ENCODE data around the gene NEK6.

The NEK6 gene

GRCh38 chr9:124331580-124331979 lies 73.8 kb downstream of the NEK6 start:
- H3K4me3 ChIP-seq (ENCODE audit: low read length): no peak overlapping the region
- no peaks in the 10 kb centered on the region for H3K4me1 ChIP-seq (ENCODE audit: control insufficient read depth, insufficient read depth, low read length)
- no CpG with 5 or more reads among the region's 11 CpGs for WGBS (ENCODE audit: insufficient coverage, insufficient read length)
- H3K27ac ChIP-seq (ENCODE audit: low read length): no peak overlapping the region
- H3K9me3 ChIP-seq (ENCODE audit: control insufficient read depth, insufficient read depth, low read length): no peaks in the 10 kb centered on the region
- H3K27me3 ChIP-seq (ENCODE audit: control insufficient read depth, insufficient read depth, low read length): no peaks in the 10 kb centered on the region
- DNase-seq (ENCODE audit: low read depth, low spot score): no peak
- H3K36me3 ChIP-seq (ENCODE audit: control insufficient read depth, insufficient read depth, low read length): no peaks in the 10 kb centered on the region

DNA sequence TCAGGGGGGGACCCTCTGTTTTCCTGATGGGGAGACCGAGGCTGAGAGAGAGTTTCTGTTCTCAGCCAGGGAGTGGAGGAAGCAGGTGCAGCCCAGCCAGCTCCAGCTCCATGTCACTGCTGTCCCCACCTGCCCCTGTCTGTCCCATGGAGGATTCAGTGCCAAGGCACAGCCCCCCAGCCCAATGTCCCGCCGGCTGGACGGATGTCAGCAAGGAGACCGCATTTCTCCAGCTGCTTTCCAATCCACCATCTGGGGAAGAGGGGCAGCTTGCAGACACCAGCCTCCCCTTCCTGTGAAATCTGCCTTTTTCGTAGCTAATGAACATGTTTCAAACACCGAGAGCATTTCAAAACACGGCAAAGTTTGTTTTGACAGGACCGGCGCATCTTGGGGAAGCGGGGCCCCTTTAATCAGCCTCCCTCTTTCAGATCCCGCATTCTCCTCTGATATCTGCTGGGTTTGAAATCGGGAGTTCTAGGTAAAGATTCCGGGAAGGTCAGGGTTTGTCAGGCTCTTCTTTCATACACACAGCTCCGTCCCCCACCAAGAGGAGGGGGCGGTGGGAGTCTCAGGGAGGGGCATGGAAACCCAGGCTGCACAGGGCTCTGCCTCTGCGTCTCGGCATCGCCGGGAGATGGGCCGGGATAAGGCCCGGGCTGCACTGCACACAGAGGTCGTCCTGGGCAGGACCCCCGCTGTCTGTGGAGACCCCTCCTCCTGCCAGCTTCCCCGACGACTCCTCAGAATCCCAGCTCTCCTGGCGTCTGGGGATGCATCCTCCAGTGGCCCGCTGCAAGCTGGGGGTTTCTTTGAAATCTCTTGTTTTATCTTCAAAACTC lies 74.8 kb downstream of the NEK6 start:
- no peak for DNase-seq (ENCODE audit: low read depth, low spot score)
- Histone ChIP-seq H3K27ac (ENCODE audit: low read length) (no peak overlapping the region), H3K27me3 (ENCODE audit: control insufficient read depth, insufficient read depth, low read length) (no peaks in the 10 kb centered on the region), H3K9me3 (ENCODE audit: control insufficient read depth, insufficient read depth, low read length) (no peaks in the 10 kb centered on the region), H3K4me3 (ENCODE audit: low read length) (no peak overlapping the region), H3K4me1 (ENCODE audit: control insufficient read depth, insufficient read depth, low read length) (no peaks in the 10 kb centered on the region), H3K36me3 (ENCODE audit: control insufficient read depth, insufficient read depth, low read length) (no peaks in the 10 kb centered on the region)
- no CpG with 5 or more reads among the region's 28 CpGs for WGBS (ENCODE audit: insufficient coverage, insufficient read length)

GRCh38 chr9:124333203-124333579 lies 75.4 kb downstream of the NEK6 start:
- no peaks in the 10 kb centered on the region for H3K36me3 ChIP-seq (ENCODE audit: control insufficient read depth, insufficient read depth, low read length)
- H3K4me3 ChIP-seq (ENCODE audit: low read length): no peak overlapping the region
- no peak overlapping the region for H3K27ac ChIP-seq (ENCODE audit: low read length)
- H3K9me3 ChIP-seq (ENCODE audit: control insufficient read depth, insufficient read depth, low read length): no peaks in the 10 kb centered on the region
- no peaks in the 10 kb centered on the region for H3K27me3 ChIP-seq (ENCODE audit: control insufficient read depth, insufficient read depth, low read length)
- WGBS (ENCODE audit: insufficient coverage, insufficient read length): no CpG with 5 or more reads among the region's 7 CpGs
- no peaks in the 10 kb centered on the region for H3K4me1 ChIP-seq (ENCODE audit: control insufficient read depth, insufficient read depth, low read length)
- no peak for DNase-seq (ENCODE audit: low read depth, low spot score)

GRCh38 chr9:124334568-124335319 lies 77.0 kb downstream of the NEK6 start:
- WGBS (ENCODE audit: insufficient coverage, insufficient read length): no CpG with 5 or more reads among the region's 15 CpGs
- no peak for DNase-seq (ENCODE audit: low read depth, low spot score)
- Histone ChIP-seq H3K4me1 (ENCODE audit: control insufficient read depth, insufficient read depth, low read length) (no peaks in the 10 kb centered on the region), H3K9me3 (ENCODE audit: control insufficient read depth, insufficient read depth, low read length) (no peaks in the 10 kb centered on the region), H3K27me3 (ENCODE audit: control insufficient read depth, insufficient read depth, low read length) (no peaks in the 10 kb centered on the region), H3K4me3 (ENCODE audit: low read length) (no peak overlapping the region), H3K36me3 (ENCODE audit: control insufficient read depth, insufficient read depth, low read length) (no peaks in the 10 kb centered on the region), H3K27ac (ENCODE audit: low read length) (no peak overlapping the region)

- Histone ChIP-seq H3K4me3 (ENCODE audit: low read length) (no peak overlapping the region), H3K4me1 (ENCODE audit: control insufficient read depth, insufficient read depth, low read length) (no peaks in the 10 kb centered on the region), H3K36me3 (ENCODE audit: control insufficient read depth, insufficient read depth, low read length) (no peaks in the 10 kb centered on the region), H3K27ac (ENCODE audit: low read length) (no peak overlapping the region), H3K9me3 (ENCODE audit: control insufficient read depth, insufficient read depth, low read length) (no peaks in the 10 kb centered on the region), H3K27me3 (ENCODE audit: control insufficient read depth, insufficient read depth, low read length) (no peaks in the 10 kb centered on the region)
- no peak for DNase-seq (ENCODE audit: low read depth, low spot score)
- no CpG with 5 or more reads among the region's 14 CpGs for WGBS (ENCODE audit: insufficient coverage, insufficient read length)
Measured at GRCh38 chr9:124335320-124335707, 77.6 kb downstream of the NEK6 start.

GRCh38 chr9:124337562-124337961 lies 79.8 kb downstream of the NEK6 start:
- no peak for DNase-seq (ENCODE audit: low read depth, low spot score)
- WGBS (ENCODE audit: insufficient coverage, insufficient read length): no CpG with 5 or more reads among the region's 5 CpGs
- no peak overlapping the region for H3K27ac ChIP-seq (ENCODE audit: low read length)
- H3K27me3 ChIP-seq (ENCODE audit: control insufficient read depth, insufficient read depth, low read length): no peaks in the 10 kb centered on the region
- no peak overlapping the region for H3K4me3 ChIP-seq (ENCODE audit: low read length)
- H3K36me3 ChIP-seq (ENCODE audit: control insufficient read depth, insufficient read depth, low read length): no peaks in the 10 kb centered on the region
- no peaks in the 10 kb centered on the region for H3K9me3 ChIP-seq (ENCODE audit: control insufficient read depth, insufficient read depth, low read length)
- no peaks in the 10 kb centered on the region for H3K4me1 ChIP-seq (ENCODE audit: control insufficient read depth, insufficient read depth, low read length)

- no peak overlapping the region for H3K27ac ChIP-seq (ENCODE audit: low read length)
- WGBS (ENCODE audit: insufficient coverage, insufficient read length): no CpG with 5 or more reads among the region's 13 CpGs
- peaks cover under 1% of the 10 kb centered on the region; the same call in 1 of the 2 replicates for H3K36me3 ChIP-seq (ENCODE audit: control insufficient read depth, insufficient read depth, low read length)
Measured at GRCh38 chr9:124339603-124340146, 81.9 kb downstream of the NEK6 start.

DNA sequence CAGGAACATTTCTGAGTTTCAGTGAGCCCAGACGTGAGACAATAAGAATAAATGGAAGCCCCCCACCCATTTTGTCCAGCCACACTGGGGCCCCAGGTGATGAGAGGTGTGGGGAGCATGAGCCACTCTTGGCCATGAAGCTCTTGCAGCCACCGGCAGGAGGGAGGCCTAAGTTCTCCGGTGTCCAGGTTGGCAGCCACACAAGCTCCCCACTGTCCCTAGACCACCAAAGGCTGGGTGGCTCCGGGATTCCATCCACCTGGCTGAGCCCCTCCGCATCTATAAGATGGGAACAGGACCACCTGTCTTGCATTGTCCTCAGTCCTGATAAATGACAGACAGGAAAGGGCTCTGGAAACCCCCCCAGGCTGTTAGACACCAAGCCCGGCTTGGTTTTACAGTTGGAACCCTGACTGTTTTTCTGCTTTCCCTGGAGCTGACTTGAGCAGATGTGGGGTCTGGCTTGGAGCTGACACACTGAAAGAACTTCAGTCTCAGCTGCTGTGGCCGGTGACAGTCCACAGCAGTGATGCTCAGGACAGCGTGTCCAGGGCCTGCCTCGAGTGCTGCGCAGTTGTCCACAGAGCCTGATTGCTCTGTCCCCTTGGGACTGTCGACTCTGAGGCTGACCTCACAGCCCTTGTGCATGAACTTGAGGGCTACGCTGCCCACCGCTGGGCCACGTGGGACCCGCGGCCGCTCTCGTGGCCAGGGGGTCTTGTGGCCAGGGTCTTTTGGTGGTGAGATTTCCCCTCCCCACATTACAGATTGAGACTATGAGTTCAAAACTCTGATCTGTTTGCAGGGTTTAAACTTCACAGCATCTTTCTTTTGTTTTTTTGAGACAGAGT lies 82.7 kb downstream of the NEK6 start:
- DNase-seq (ENCODE audit: low read depth, low spot score): no peak
- no CpG with 5 or more reads among the region's 18 CpGs for WGBS (ENCODE audit: insufficient coverage, insufficient read length)
- peaks cover 2% of the 10 kb centered on the region; the same call in 1 of the 2 replicates for H3K36me3 ChIP-seq (ENCODE audit: control insufficient read depth, insufficient read depth, low read length)

More at GRCh38 chr9:124339603-124340146, 81.9 kb downstream of the NEK6 start:
- H3K4me1 ChIP-seq (ENCODE audit: control insufficient read depth, insufficient read depth, low read length): no peaks in the 10 kb centered on the region; the same call in 1 of the 2 replicates
- no peaks in the 10 kb centered on the region for H3K9me3 ChIP-seq (ENCODE audit: control insufficient read depth, insufficient read depth, low read length)
- no peak for DNase-seq (ENCODE audit: low read depth, low spot score)
- H3K4me3 ChIP-seq (ENCODE audit: low read length): no peak overlapping the region
- no peaks in the 10 kb centered on the region for H3K27me3 ChIP-seq (ENCODE audit: control insufficient read depth, insufficient read depth, low read length)

GRCh38 chr9:124341455-124342170 lies 83.9 kb downstream of the NEK6 start:
- no CpG with 5 or more reads among the region's 21 CpGs for WGBS (ENCODE audit: insufficient coverage, insufficient read length)
- peaks cover 2% of the 10 kb centered on the region; the same call in 1 of the 2 replicates for H3K36me3 ChIP-seq (ENCODE audit: control insufficient read depth, insufficient read depth, low read length)

More for the DNA sequence above, 82.7 kb downstream of the NEK6 start:
- Histone ChIP-seq H3K4me1 (ENCODE audit: control insufficient read depth, insufficient read depth, low read length) (no peaks in the 10 kb centered on the region; the same call in 1 of the 2 replicates), H3K27ac (ENCODE audit: low read length) (no peak overlapping the region), H3K4me3 (ENCODE audit: low read length) (no peak overlapping the region), H3K27me3 (ENCODE audit: control insufficient read depth, insufficient read depth, low read length) (no peaks in the 10 kb centered on the region), H3K9me3 (ENCODE audit: control insufficient read depth, insufficient read depth, low read length) (no peaks in the 10 kb centered on the region)

More at GRCh38 chr9:124341455-124342170, 83.9 kb downstream of the NEK6 start:
- Histone ChIP-seq H3K9me3 (ENCODE audit: control insufficient read depth, insufficient read depth, low read length) (no peaks in the 10 kb centered on the region), H3K4me1 (ENCODE audit: control insufficient read depth, insufficient read depth, low read length) (no peaks in the 10 kb centered on the region; the same call in 1 of the 2 replicates), H3K27ac (ENCODE audit: low read length) (no peak overlapping the region), H3K4me3 (ENCODE audit: low read length) (no peak overlapping the region), H3K27me3 (ENCODE audit: control insufficient read depth, insufficient read depth, low read length) (no peaks in the 10 kb centered on the region)
- DNase-seq (ENCODE audit: low read depth, low spot score): no peak

Data from iPS DF 6.9 (cell line).